Upper lobe of left lung (tissue), 6 donors: ENCODE measurements around the gene ASCC3. TPM values are rescaled to one million over a fixed set of nuclear protein-coding genes. Genes with fewer than 3 reads are reported as not detected.

ENCODE experiments used
- ATAC-seq, 2 donors: fragments of 200-7000 bp; cut with Tn5 transposase; one replicate each; pipeline ENCODE4 v1.9.1; 2022; ENCODE audit warnings: mild to moderate bottlenecking in 2 of 2, moderate library complexity in 2 of 2; ENCODE audit not compliant: low FRiP score in 2 of 2
- DNase-seq, 2 donors: peaks; one replicate each; pipeline ENCODE4 v3.0.0-alpha.2; 2019 to 2020
- H3K27ac ChIP-seq, 4 donors: fragments of 200-600 bp; sonication (generic); one replicate each; pipeline ENCODE4 v1.5.1; 2016 to 2019
- H3K27me3 ChIP-seq, 4 donors: fragments of 200-600 bp; sonication (generic); one replicate each; pipeline ENCODE4 v1.5.1; 2017 to 2019
- H3K36me3 ChIP-seq, 4 donors: fragments of 200-600 bp; sonication (generic); one replicate each; pipeline ENCODE4 v1.5.1; 2016 to 2019
- H3K4me1 ChIP-seq, 4 donors: fragments of 200-600 bp; sonication (generic); one replicate each; pipeline ENCODE4 v1.5.1; 2018 to 2019
- H3K4me3 ChIP-seq, 4 donors: fragments of 200-600 bp; sonication (generic); one replicate each; pipeline ENCODE4 v1.5.1; 2017 to 2019; ENCODE audit warnings: mild to moderate bottlenecking in 2 of 4, moderate library complexity in 1 of 4
- H3K9me3 ChIP-seq, 4 donors: fragments of 200-600 bp; sonication (generic); one replicate each; pipeline ENCODE4 v1.5.1; 2018 to 2019
- EP300 ChIP-seq, 4 donors: sonication (generic); formaldehyde crosslinking; IDR thresholded peaks; one replicate each; pipeline ENCODE4 v1.5.1; 2017; ENCODE audit warnings: antibody characterized with exemption in 4 of 4, control low read depth in 2 of 4
- POLR2A ChIP-seq, 4 donors: fragments of 450-650 bp; IDR thresholded peaks; one replicate each; pipeline ENCODE4 v1.5.1; 2016 to 2017; ENCODE audit warnings: antibody characterized with exemption in 4 of 4, mild to moderate bottlenecking in 2 of 4
- POLR2AphosphoS5 ChIP-seq, 2 donors: sonication (generic); formaldehyde crosslinking; IDR thresholded peaks; one replicate each; pipeline ENCODE4 v1.5.1; 2017; ENCODE audit warnings: antibody characterized with exemption in 2 of 2
- WGBS, 2 donors: methylation state at CpG; one replicate each; pipeline ENCODE4 v1.1.5; 2017 to 2018; 5-methylcytosine and 5-hydroxymethylcytosine counted together
- total RNA-seq, 6 donors: library from RNA; depleted of rRNA in 4 of 6; stranded (reverse); fragments of >200 nt in 4 of 6; gene quantifications; one replicate each; pipeline versions ENCODE4 v1.1.0 to v1.2.1, GENCODE V29; 2016 to 2021
- TF ChIP-seq, protein P1 (sequence below), 6 experiments: fragments of 450-650 bp in 4 of 6; fragments of 200-600 bp in 2 of 6; sonication (generic) in 2 of 6; IDR thresholded peaks; one replicate each; pipeline ENCODE4 v1.5.1; 2016 to 2019; ENCODE audit warnings: antibody characterized with exemption in 6 of 6
- donor health status: DM: no; HTN: no; CAD: no; lungs with moderate emphysema.
- donor health status: DM: no; HTN: yes; CAD: no; lungs with severe emphysema.

Gene ASCC3
- total RNA-seq, 6 donors from 2014 or later: 18.4 to 52.2 (median 33.9) TPM

DNA sequence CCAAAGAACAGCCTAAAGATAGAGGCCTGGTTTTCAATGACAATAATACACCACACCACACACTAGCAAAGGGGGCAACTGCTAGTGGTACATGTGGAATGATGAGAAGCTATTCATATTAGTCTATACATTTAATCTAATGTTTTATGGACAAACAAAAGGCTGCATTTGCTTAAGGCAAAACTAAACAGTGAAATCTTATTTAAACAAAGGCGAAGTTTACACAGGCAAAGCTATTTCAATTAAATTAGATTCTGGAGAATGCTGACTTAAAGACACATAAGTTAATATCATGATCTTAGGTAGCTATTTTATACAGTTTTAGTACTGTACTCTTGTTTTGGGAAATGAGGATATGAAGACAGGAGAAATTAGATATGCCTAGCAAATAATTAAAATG lies 362.5 kb downstream of the ASCC3 start:
- TF ChIP-seq, protein P1, sequence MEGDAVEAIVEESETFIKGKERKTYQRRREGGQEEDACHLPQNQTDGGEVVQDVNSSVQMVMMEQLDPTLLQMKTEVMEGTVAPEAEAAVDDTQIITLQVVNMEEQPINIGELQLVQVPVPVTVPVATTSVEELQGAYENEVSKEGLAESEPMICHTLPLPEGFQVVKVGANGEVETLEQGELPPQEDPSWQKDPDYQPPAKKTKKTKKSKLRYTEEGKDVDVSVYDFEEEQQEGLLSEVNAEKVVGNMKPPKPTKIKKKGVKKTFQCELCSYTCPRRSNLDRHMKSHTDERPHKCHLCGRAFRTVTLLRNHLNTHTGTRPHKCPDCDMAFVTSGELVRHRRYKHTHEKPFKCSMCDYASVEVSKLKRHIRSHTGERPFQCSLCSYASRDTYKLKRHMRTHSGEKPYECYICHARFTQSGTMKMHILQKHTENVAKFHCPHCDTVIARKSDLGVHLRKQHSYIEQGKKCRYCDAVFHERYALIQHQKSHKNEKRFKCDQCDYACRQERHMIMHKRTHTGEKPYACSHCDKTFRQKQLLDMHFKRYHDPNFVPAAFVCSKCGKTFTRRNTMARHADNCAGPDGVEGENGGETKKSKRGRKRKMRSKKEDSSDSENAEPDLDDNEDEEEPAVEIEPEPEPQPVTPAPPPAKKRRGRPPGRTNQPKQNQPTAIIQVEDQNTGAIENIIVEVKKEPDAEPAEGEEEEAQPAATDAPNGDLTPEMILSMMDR (IDR thresholded peaks at IDR 0.05): no peak
- TF ChIP-seq POLR2AphosphoS5 (IDR thresholded peaks at IDR 0.05) (no peak), POLR2A (IDR thresholded peaks at IDR 0.05) (no peak), EP300 (IDR thresholded peaks at IDR 0.05) (no peak)
- Histone ChIP-seq H3K9me3 (no peaks in the 10 kb centered on the region), H3K27me3 (no peaks in the 10 kb centered on the region), H3K27ac (no peak overlapping the region), H3K36me3 (peaks cover 0 to 10% (median 4%) of the 10 kb centered on the region in 4 donors), H3K4me1 (no peaks in the 10 kb centered on the region), H3K4me3 (no peak overlapping the region)
- DNase-seq: no peak
- WGBS, 2 donors: 89 to 97% methylated on average over 1 of the region's 1 CpG
- no peak for ATAC-seq

DNA sequence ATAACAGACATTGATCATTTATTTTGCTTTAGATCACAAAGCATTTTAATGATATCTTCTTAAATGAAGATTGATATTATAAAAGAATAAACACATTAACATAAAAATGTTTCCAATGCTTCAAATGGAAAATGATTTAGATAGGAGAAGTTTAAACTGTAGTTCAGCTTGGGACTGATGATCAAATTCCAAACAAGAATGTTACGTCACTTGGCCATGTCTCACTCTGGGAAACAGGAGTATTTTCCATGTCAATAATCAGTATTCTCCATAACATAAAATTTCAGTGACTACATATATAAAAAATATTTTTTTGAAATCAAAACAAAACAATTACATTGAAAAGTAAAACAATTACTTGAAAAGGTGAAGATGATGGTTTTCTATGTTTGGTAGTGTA lies 363.5 kb downstream of the ASCC3 start:
- TF ChIP-seq POLR2A (IDR thresholded peaks at IDR 0.05) (no peak), POLR2AphosphoS5 (IDR thresholded peaks at IDR 0.05) (no peak)
- WGBS, 2 donors: 97 to 98% methylated on average over 1 of the region's 1 CpG
- Histone ChIP-seq H3K9me3 (no peaks in the 10 kb centered on the region), H3K36me3 (peaks cover 1 to 10% (median 4%) of the 10 kb centered on the region in 4 donors), H3K4me3 (no peak overlapping the region), H3K27ac (no peak overlapping the region), H3K27me3 (no peaks in the 10 kb centered on the region), H3K4me1 (no peaks in the 10 kb centered on the region)
- no peak for DNase-seq
- no peak for ATAC-seq

DNA sequence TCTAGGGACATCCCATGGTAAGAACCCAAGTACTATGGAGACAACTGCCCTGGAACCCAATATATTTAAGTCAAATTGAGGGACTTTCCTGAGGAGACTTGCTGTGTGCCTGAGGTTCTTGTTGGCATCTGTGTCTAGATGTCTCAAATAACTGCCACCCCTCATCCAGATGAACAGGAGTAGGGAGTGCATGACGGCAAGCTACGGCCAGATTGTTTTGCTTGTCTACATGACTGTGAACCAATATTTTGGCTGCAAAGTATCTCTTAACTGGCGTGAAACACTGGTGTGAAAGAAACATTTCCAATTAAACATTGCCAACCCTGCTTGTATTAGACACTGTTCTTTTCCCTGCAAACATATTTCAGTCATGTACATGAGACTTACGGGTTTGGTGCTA lies 364.0 kb downstream of the ASCC3 start:
- Histone ChIP-seq H3K27ac (no peak overlapping the region), H3K36me3 (peaks cover 3 to 16% (median 6%) of the 10 kb centered on the region in 4 donors), H3K27me3 (no peaks in the 10 kb centered on the region), H3K4me3 (no peak overlapping the region), H3K9me3 (no peaks in the 10 kb centered on the region), H3K4me1 (no peaks in the 10 kb centered on the region)
- ATAC-seq (no peak), DNase-seq (no peak)
- TF ChIP-seq, protein P1 (IDR thresholded peaks at IDR 0.05): no peak
- TF ChIP-seq POLR2A (IDR thresholded peaks at IDR 0.05) (no peak), EP300 (IDR thresholded peaks at IDR 0.05) (no peak), POLR2AphosphoS5 (IDR thresholded peaks at IDR 0.05) (no peak)
- WGBS, 2 donors: 94 to 99% methylated on average over 4 of the region's 4 CpGs

DNA sequence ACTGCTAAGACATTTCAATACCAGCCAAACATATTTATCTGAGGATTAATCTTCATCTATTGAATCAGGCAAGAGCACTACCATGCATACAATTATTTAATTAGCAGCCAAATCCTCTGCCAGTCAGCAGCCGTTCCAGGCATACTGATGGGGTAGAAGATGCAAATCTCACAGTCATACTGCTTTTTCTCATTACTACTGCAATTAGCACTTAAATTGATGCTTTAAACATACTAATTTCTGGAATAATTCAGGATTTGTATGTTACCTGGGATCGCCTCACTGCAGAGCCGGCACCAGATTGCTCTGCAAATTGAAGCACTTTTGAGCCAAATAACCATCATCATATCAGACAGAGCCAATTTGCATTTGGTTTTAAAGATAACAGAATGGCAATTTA lies 366.5 kb downstream of the ASCC3 start:
- 95 to 97% methylated on average over 3 of the region's 3 CpGs for WGBS, 2 donors
- H3K9me3 ChIP-seq: no peaks in the 10 kb centered on the region
- no peaks in the 10 kb centered on the region for H3K27me3 ChIP-seq
- ATAC-seq (no peak), DNase-seq (no peak)
- no peak overlapping the region for H3K4me3 ChIP-seq
- H3K36me3 ChIP-seq: peaks cover 3 to 35% (median 15%) of the 10 kb centered on the region in 4 donors
- H3K4me1 ChIP-seq: no peaks in the 10 kb centered on the region
- no peak overlapping the region for H3K27ac ChIP-seq
- TF ChIP-seq EP300 (IDR thresholded peaks at IDR 0.05): no peak
- TF ChIP-seq, protein P1 (IDR thresholded peaks at IDR 0.05): no peak
- no peak for TF ChIP-seq POLR2A (IDR thresholded peaks at IDR 0.05)
- TF ChIP-seq POLR2AphosphoS5 (IDR thresholded peaks at IDR 0.05): no peak

DNA sequence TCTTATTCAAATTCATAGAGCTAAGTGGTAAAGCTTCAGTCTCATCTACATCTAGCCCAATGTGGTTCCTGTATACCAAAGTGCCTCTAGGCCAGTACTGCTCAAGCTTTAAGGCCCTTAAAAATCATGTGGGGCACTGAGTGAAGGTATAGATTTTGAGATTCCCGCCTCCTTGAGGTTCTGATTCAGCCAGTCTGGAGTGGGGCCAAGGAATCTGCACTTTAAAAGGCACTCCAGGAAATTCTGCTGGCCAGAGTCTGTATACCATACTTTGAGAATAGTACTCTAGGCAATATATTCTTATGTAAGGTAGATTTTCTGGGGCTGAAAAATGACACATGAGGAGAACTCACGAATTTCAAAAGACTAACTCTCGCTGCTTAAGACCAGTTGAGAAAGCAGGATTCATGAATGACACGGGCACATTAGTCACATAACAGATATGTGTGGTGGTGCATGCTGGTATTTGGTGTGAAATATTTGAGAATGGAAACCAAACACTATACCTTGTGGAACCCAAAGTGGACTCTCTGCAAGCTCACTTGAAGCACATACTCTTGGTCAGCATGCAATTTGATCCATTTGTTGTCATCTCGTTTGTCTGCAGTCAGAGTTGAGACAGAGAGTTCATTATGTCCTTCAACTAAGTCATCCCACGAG lies 368.8 kb downstream of the ASCC3 start:
- ATAC-seq (no peak), DNase-seq (no peak)
- no peaks in the 10 kb centered on the region for H3K4me1 ChIP-seq
- 77 to 80% methylated on average over 6 of the region's 6 CpGs for WGBS, 2 donors
- no peak overlapping the region for H3K4me3 ChIP-seq
- H3K27me3 ChIP-seq: no peaks in the 10 kb centered on the region
- no peak overlapping the region for H3K27ac ChIP-seq
- TF ChIP-seq POLR2AphosphoS5 (IDR thresholded peaks at IDR 0.05): no peak
- TF ChIP-seq POLR2A (IDR thresholded peaks at IDR 0.05): no peak
- TF ChIP-seq EP300 (IDR thresholded peaks at IDR 0.05): no peak
- TF ChIP-seq, protein P1 (IDR thresholded peaks at IDR 0.05): no peak
- peaks cover 3 to 46% (median 21%) of the 10 kb centered on the region in 4 donors for H3K36me3 ChIP-seq
- no peaks in the 10 kb centered on the region for H3K9me3 ChIP-seq
